Measurements from ENCODE around the gene ATXN10.
"Not testable (repeated sequence)": the region's sequence is repeated elsewhere in the genome, so short reads cannot be mapped to it uniquely, and the experiment has no call there.

The ATXN10 gene

GRCh38 chr22:45785458-45785857 lies 113.8 kb downstream of the ATXN10 start:
- DNase-seq (ENCODE audit: low spot score) = no peak

DNA sequence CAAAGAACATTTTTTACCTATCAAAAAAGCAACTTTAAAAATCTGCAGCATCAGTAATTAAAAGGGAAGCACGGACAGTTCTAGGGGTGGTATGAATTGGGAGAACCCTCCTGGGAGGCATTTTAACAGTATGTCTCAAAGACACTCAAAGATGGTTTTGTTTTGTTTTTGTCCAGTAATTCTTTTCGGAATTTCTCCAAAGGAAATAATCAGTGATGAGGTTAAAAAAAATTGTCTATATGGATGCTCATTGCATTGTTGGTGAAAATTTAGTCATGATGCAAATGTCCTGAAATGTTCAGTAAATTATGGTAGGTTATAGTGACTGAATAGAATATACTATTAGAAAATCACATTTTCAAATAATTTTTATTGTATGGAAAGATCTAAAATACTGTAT lies 115.1 kb downstream of the ATXN10 start:
- DNase-seq (ENCODE audit: low spot score) = no peak

DNA sequence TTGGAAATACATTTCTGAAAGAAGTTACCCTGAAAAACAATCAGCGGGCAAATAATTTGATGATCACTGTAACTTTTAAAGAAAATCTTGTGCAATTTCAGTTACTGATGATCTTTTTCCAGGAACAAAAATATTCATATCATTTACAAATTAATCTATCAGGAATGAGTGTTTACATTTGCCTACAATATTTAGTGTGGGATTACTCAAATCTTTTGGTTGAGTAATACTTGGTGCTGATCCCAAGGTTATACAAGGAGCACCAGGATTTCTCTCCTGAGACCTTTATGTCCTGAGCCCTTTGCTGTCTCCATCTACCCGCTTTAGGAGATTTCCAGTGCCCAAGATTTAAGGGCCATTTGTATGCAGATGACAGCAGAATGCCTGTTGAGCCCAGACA lies 116.1 kb downstream of the ATXN10 start:
- no peak for DNase-seq (ENCODE audit: low spot score)

GRCh38 chr22:45788522-45788921 lies 116.9 kb downstream of the ATXN10 start:
- DNase-seq (ENCODE audit: low spot score) = no peak

DNA sequence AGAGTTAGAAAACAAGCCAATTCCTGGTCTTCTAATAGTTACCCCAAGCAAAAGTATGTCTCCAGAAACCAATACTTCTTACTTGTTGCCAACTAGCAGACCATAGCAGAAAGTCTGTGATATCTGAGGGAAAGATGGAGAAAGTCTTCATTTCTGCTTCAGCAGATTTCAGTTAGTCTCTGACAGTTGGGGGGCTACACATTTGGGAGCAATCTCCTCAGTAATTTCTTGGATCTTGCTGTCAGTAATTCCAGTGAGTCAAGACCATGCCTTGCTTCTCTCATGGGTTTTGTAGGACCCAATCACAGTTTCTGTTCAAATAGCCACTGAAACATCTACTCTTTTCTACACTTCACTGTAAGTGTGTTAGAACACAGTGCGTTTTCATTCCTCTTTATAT lies 118.8 kb downstream of the ATXN10 start:
- DNase-seq (ENCODE audit: low spot score) = no peak

GRCh38 chr22:45793161-45793560 lies 121.5 kb downstream of the ATXN10 start:
- DNase-seq (ENCODE audit: low spot score) = no peak

GRCh38 chr22:45793892-45794291 lies 122.3 kb downstream of the ATXN10 start:
- DNase-seq (ENCODE audit: low spot score) = no peak

GRCh38 chr22:45796009-45796408 lies 124.4 kb downstream of the ATXN10 start:
- not testable (repeated sequence) for DNase-seq (ENCODE audit: low spot score)

DNA sequence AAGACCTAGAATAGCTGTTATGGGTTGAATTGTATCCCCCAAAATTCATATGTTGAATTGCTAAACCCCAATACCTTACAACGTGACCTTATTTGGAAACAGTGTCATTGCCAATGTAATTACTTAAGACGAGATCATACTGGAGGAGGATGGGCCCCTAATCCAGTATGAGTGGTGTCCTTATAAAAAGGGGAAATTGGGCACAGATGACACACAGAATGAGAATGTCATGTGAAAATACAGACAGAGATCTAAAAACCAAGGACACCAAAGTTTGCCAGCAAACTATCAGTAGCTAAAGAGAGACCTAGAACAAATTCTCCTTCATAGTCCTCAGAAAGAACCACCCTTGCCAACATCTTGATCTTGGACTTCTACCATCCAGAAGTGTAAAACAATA lies 127.7 kb downstream of the ATXN10 start:
- no peak for DNase-seq (ENCODE audit: low spot score)

DNA sequence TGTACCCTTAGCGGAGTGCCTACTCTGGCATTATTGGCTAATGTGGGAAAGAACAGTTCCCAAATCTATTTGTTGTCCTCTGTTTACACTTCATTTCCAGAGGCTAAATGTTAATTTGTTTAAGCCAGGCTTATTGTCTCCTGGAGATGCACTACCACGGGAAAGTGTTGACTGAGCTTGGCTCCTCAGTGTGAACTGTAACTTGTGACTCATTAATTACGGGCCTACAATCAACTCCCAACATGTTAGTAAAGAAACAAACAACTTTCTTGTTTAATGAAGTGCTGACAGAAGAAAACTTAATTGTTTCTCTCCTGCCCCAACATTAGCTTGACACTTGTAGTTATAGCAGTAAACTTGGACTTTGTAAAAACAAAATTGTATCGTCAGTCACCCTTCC lies 130.4 kb downstream of the ATXN10 start:
- no peak for DNase-seq (ENCODE audit: low spot score)

GRCh38 chr22:45804319-45804985 lies 132.8 kb downstream of the ATXN10 start:
- DNase-seq (ENCODE audit: low spot score) = no peak

DNA sequence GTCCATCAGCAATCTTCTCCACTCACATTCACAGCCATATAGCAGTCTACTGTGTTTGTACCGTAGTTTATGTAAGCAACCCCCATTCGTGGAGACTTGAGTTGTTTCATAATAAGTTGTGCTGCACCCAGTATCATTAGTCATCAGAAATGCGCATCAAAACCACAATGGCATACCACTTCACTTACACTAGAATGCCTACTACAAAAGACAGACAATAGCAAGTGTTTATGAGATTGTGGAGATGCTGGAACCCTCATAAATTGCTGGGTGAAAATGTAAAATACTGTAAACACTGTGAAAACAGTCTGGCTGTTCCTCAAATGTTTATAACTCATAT lies 133.3 kb downstream of the ATXN10 start:
- no peak for DNase-seq (ENCODE audit: low spot score)

GRCh38 chr22:45805413-45805812 lies 133.8 kb downstream of the ATXN10 start:
- no peak for DNase-seq (ENCODE audit: low spot score)

DNA sequence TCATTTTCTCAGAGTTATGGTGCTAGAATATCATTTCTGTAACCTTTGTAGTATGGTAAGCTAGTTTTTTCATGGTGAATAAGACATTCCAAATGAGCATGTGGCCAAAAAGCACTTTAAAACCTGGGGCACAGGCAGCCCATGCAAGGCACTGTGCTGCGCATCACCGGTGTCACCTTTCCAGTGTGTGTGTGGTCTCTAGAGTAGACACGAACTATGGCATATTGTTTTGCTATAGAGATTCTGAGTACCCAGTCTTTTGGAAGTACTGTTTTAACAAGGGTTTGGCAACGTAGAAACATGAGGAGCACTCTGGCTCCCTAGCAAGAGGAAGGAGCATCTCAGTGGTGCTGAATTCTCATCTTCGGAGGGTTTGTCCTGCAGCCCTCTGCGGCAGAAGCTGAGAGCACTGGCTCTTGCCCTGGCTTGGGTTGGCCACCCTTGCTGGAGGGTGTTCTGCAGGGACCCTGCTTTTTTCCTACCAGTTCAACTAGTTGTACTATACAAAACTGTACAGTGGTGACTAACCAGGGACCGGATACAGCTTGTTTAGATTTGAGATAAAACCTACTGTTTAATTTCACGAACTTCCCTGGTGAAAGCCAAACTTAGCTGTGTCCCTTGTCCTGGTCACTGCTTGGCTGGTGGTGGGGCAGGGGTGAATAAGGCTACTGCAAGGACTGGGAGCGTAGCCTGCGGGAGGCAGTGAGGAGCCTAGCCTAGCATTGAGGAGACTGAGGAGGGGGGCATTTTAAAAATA lies 135.7 kb downstream of the ATXN10 start:
- DNase-seq (ENCODE audit: low spot score) = no peak

DNA sequence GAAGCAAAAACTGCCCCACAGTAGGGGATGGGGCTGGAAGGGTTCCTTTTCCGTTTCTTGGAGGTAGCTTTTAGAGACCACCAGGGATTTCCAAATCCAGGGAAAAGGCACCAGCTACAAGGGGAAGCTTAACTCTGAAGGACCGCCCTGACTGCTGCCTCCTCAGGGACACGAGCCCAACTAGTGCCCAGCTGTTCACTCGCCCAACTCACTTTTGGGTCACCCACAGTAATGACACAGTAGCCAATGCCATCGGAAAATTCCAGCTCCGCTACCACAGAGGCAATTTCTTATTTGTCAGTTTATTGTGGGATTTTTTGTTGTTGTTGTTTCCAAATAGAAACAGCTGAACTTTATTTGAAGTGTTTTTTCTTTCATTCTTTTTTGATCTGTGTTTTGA lies 141.3 kb downstream of the ATXN10 start:
- DNase-seq (ENCODE audit: low spot score) = no peak

DNA sequence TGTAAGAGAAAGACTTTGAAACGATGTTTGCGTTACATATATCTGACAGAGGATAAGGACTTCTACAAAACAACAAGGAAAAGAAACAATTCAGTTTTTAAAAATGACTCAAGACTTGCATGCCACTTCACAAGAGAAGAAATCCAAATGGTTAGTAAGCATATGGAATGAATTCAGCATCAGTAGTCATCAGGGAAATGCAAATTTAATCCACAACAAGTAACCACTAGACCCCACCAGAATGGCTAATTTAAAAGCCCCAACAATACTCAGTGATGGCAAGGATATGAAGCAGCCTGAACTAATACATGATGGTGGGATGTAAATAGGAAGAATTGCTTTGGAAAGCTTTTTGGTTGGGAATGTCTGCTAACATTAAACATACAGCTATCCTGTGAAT lies 142.6 kb downstream of the ATXN10 start:
- no peak for DNase-seq (ENCODE audit: low spot score)

DNA sequence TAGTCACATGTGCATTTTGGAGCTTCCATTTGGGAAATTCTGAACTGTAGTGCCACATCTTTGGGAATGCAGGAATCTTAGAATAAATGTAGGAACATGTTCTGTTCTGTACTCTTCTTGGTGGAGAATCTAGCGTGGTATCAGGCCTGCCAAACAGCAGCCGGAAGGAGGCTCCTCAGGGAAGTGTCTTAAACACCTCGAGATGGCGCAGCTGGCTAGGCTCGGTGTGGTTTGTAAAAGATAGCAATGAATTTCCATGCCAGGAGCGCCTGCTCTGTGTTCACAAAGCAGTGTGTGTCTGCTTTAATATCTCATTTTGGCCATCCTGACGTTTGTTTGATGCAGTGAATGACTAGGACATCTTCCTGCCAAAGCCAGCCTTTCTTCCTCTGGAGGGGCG lies 145.1 kb downstream of the ATXN10 start:
- no peak for DNase-seq (ENCODE audit: low spot score)

- no peak for DNase-seq (ENCODE audit: low spot score)
Measured at GRCh38 chr22:45817745-45818423, 146.2 kb downstream of the ATXN10 start.

DNA sequence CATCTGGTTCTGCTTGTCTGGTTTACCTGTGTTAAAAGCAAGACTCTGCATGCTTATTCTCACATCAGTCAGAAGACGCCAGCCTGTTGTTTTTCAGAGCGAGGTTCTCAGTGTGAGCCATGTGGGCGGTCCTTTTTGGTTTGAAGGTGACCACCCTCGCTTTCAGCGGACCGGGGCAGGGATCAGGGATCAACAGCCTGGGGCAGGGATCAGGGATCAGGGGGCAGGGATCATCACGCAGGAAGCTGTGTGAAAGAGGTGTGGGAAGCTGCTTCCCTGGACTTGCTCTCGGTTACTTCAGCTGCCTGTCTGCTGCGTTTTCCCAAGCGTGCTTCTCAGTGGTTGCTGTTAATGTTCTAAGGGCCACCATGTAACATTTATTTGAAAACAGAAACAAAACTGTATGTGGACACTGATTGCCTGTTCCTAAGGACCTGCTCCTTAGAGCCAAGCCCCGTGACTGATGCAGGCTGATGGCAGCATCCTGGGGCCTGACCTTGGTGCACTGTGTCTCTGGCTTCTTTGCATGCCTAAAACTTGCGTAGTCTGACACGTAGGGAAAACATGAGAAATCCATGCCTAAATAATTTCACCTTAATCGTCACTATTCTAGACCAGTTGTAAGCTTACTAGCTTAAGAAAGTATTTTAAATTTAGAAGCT lies 146.9 kb downstream of the ATXN10 start:
- DNase-seq (ENCODE audit: low spot score) = no peak

GRCh38 chr22:45819305-45819704 lies 147.7 kb downstream of the ATXN10 start:
- DNase-seq (ENCODE audit: low spot score) = no peak

DNA sequence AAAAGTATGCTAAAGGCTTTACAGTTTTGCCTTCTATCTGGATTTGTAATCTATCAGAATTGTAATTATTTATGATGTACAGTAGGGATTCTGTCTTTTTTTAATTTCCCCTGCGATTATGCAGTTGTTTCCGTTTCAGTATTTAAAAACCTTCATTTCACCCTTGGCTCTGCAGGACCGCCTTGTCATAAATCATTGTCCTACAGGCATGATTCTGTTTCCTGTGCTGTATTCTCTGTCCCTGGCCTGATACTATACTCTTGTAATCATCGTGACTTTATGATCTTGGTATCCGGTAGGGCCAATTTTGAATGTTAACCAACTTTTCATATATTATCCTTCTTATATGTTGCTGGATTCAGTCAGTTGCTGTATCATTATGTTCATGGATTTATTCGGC lies 151.7 kb downstream of the ATXN10 start:
- DNase-seq (ENCODE audit: low spot score) = no peak

- DNase-seq (ENCODE audit: low spot score) = no peak
Measured at GRCh38 chr22:45826520-45826919, 154.9 kb downstream of the ATXN10 start.

GRCh38 chr22:45828841-45829240 lies 157.2 kb downstream of the ATXN10 start:
- DNase-seq (ENCODE audit: low spot score) = no peak
